Gastroesophageal sphincter (tissue), 4 donors: ENCODE data around the gene NRSN1. TPM values are rescaled to one million over a fixed set of nuclear protein-coding genes. Genes with fewer than 3 reads are reported as not detected.
"Not testable (repeated sequence)": the region's sequence is repeated elsewhere in the genome, so short reads cannot be mapped to it uniquely, and the experiment has no call there.

Experiments
- ATAC-seq: fragments of 150-250 bp; one replicate; pipeline ENCODE4 v1.9.1; 2016; ENCODE audit warnings: mild to moderate bottlenecking, moderate library complexity
- H3K27ac ChIP-seq, 4 donors: fragments of 200-600 bp; sonication (generic) in 3 of 4; 1 replicate in 3 of 4; 2 replicates in 1 of 4; pipeline ENCODE4 v1.5.1; 2016 to 2019
- H3K27me3 ChIP-seq: fragments of 200-600 bp; sonication (generic); one replicate; pipeline ENCODE4 v1.5.1; 2019
- H3K36me3 ChIP-seq, 2 donors: fragments of 200-600 bp; sonication (generic); one replicate each; pipeline ENCODE4 v1.5.1; 2019; ENCODE audit warnings: control low read depth in 1 of 2
- H3K4me1 ChIP-seq, 3 donors: fragments of 200-600 bp; sonication (generic); 1 replicate in 2 of 3; 2 replicates in 1 of 3; pipeline ENCODE4 v1.5.1; 2016 to 2019; ENCODE audit warnings: control low read depth in 2 of 3
- H3K4me3 ChIP-seq, 2 donors: fragments of 200-600 bp; sonication (generic); one replicate each; pipeline ENCODE4 v1.5.1; 2019; ENCODE audit warnings: mild to moderate bottlenecking in 1 of 2, moderate library complexity in 1 of 2
- H3K9me3 ChIP-seq, 3 donors: fragments of 200-600 bp; sonication (generic); one replicate each; pipeline ENCODE4 v1.5.1; 2017 to 2019; ENCODE audit warnings: control low read depth in 2 of 3
- CTCF ChIP-seq, 4 experiments: fragments of 200-600 bp in 2 of 4; fragments of 450-650 bp in 2 of 4; sonication (generic) in 1 of 4; IDR thresholded peaks; one replicate each; pipeline ENCODE4 v1.5.1; 2017 to 2019; ENCODE audit warnings: antibody characterized with exemption in 4 of 4, mild to moderate bottlenecking in 2 of 4, moderate library complexity in 2 of 4
- EP300 ChIP-seq: sonication (generic); formaldehyde crosslinking; IDR thresholded peaks from one replicate; pipeline ENCODE4 v1.6.1; 2017; ENCODE audit warnings: antibody characterized with exemption, mild to moderate bottlenecking
- POLR2A ChIP-seq, 2 donors: fragments of 450-650 bp; IDR thresholded peaks; one replicate each; pipeline ENCODE4 v1.6.1; 2017; ENCODE audit warnings: antibody characterized with exemption in 2 of 2, mild to moderate bottlenecking in 2 of 2, moderate library complexity in 1 of 2
- POLR2AphosphoS5 ChIP-seq: sonication (generic); formaldehyde crosslinking; IDR thresholded peaks from one replicate; pipeline ENCODE4 v1.6.1; 2017; ENCODE audit warnings: antibody characterized with exemption
- WGBS, 2 donors: methylation state at CpG; one replicate each; pipeline ENCODE4 v1.1.5; 2018; ENCODE audit warnings: low coverage in 1 of 2; 5-methylcytosine and 5-hydroxymethylcytosine counted together
- total RNA-seq, 4 donors: library from RNA; depleted of rRNA; stranded (reverse); fragments of >200 nt; gene quantifications; one replicate each; pipeline ENCODE4 v1.1.0, GENCODE V29; 2016

The NRSN1 gene
- total RNA-seq, 4 donors from 2014 or later = 0.15 to 0.47 (median 0.40) TPM; not detected in 1

- ATAC-seq = no peak
- no peaks in the 10 kb centered on the region for H3K9me3 ChIP-seq
- TF ChIP-seq POLR2A (IDR thresholded peaks at IDR 0.05) (no peak), POLR2AphosphoS5 (no peak), CTCF (IDR thresholded peaks at IDR 0.05) (no peak), EP300 (no peak)
- no peaks in the 10 kb centered on the region for H3K36me3 ChIP-seq
- H3K4me1 ChIP-seq = no peaks in the 10 kb centered on the region
- H3K27ac ChIP-seq = no peak overlapping the region
- 88 to 90% methylated on average over 1 to 2 of the region's 2 CpGs for WGBS, 2 donors
- H3K27me3 ChIP-seq = peaks cover 6% of the 10 kb centered on the region
- no peak overlapping the region for H3K4me3 ChIP-seq
Measured at GRCh38 chr6:24139080-24139479, 13.1 kb downstream of the NRSN1 start.

GRCh38 chr6:24139639-24140038 is 13.6 kb downstream of the NRSN1 start:
- no peak for TF ChIP-seq POLR2AphosphoS5
- Histone ChIP-seq H3K9me3 (no peaks in the 10 kb centered on the region), H3K36me3 (no peaks in the 10 kb centered on the region), H3K4me1 (no peaks in the 10 kb centered on the region), H3K27ac (no peak overlapping the region), H3K4me3 (no peak overlapping the region), H3K27me3 (peaks cover 6% of the 10 kb centered on the region)
- 68 to 75% methylated on average over 2 of the region's 2 CpGs for WGBS, 2 donors
- no peak for ATAC-seq

- Histone ChIP-seq H3K27me3 (peaks cover 3% of the 10 kb centered on the region), H3K36me3 (no peaks in the 10 kb centered on the region), H3K9me3 (no peaks in the 10 kb centered on the region), H3K4me1 (no peaks in the 10 kb centered on the region), H3K27ac (no peak overlapping the region), H3K4me3 (no peak overlapping the region)
- TF ChIP-seq EP300 (no peak), POLR2AphosphoS5 (no peak), POLR2A (IDR thresholded peaks at IDR 0.05) (no peak), CTCF (IDR thresholded peaks at IDR 0.05) (no peak)
- no peak for ATAC-seq
- 76 to 85% methylated on average over 2 to 9 of the region's 13 CpGs for WGBS, 2 donors
Measured at GRCh38 chr6:24140591-24140990, 14.6 kb downstream of the NRSN1 start.

- 87 to 93% methylated on average over 6 to 8 of the region's 8 CpGs for WGBS, 2 donors
Measured at GRCh38 chr6:24142733-24143132, 16.7 kb downstream of the NRSN1 start.

GRCh38 chr6:24145690-24146131 is 19.7 kb downstream of the NRSN1 start:
- TF ChIP-seq POLR2A (IDR thresholded peaks at IDR 0.05) (no peak), EP300 (no peak), POLR2AphosphoS5 (no peak), CTCF (IDR thresholded peaks at IDR 0.05) (no peak)
- H3K4me3 ChIP-seq = no peak overlapping the region
- H3K36me3 ChIP-seq = no peaks in the 10 kb centered on the region
- H3K9me3 ChIP-seq = no peaks in the 10 kb centered on the region
- H3K4me1 ChIP-seq = no peaks in the 10 kb centered on the region
- no peaks in the 10 kb centered on the region for H3K27me3 ChIP-seq
- no peak for ATAC-seq
- no peak overlapping the region for H3K27ac ChIP-seq
- WGBS, 2 donors = 51 to 58% methylated on average over 7 to 9 of the region's 9 CpGs

More at GRCh38 chr6:24142733-24143132, 16.7 kb downstream of the NRSN1 start:
- H3K9me3 ChIP-seq, H3K27ac ChIP-seq, H3K4me1 ChIP-seq, H3K27me3 ChIP-seq, ATAC-seq, H3K4me3 ChIP-seq, H3K36me3 ChIP-seq: not testable (repeated sequence)

- Histone ChIP-seq H3K4me1 (no peaks in the 10 kb centered on the region), H3K27ac (no peak overlapping the region), H3K9me3 (no peaks in the 10 kb centered on the region), H3K27me3 (no peaks in the 10 kb centered on the region), H3K4me3 (no peak overlapping the region), H3K36me3 (no peaks in the 10 kb centered on the region)
- ATAC-seq = no peak
- TF ChIP-seq EP300 = no peak
- no peak for TF ChIP-seq POLR2AphosphoS5
- no peak for TF ChIP-seq CTCF (IDR thresholded peaks at IDR 0.05)
- TF ChIP-seq POLR2A (IDR thresholded peaks at IDR 0.05) = no peak
- 95% methylated on average over 2 to 3 of the region's 3 CpGs for WGBS, 2 donors
Measured at GRCh38 chr6:24146871-24147270, 20.9 kb downstream of the NRSN1 start.
